Placental pericyte (primary cell): ENCODE results near the gene SORD. TPM values are rescaled to one million over a fixed set of nuclear protein-coding genes. Genes with fewer than 3 reads are reported as not detected.

ENCODE experiments used
- small RNA-seq: library from RNA; depleted of rRNA; stranded (forward); fragments of <200 nt; gene quantifications from one replicate; pipeline ENCODE3, GENCODE V24; 2012; ENCODE audit warnings: low replicate concordance
- total RNA-seq: library from RNA; depleted of rRNA; stranded (reverse); fragments of >200 nt; gene quantifications from 2 replicates; pipeline ENCODE4 v1.2.3, GENCODE V29; 2012

SORD gene
- total RNA-seq: 6.2 and 8.3 TPM in 2 replicates

GRCh38 chr15:45022871-45023658, at the start of gene SORD:
Gene SORD, plus strand, starts transcription at chr15:45023195. Its CDS starts 89 bp downstream, at chr15:45023284.

GRCh38 chr15:45114076-45114750, 91.2 kb downstream of the SORD start, which contains the start of the genes DUOX2 and DUOXA2:
Gene DUOX2, minus strand, starts transcription at chr15:45114172. Its CDS starts 761 bp downstream, at chr15:45113411.
Gene DUOXA2, plus strand, starts transcription at chr15:45114326. Its CDS starts 280 bp downstream, at chr15:45114606.

Small RNA genes within 50 kb of the gene (small RNA-seq; reads per million reads assigned to genes)
- gene RF00019 (not detected), gene RNU1-78P (not detected), gene RNU6-966P (not detected)

Other genes with a start within 250 kb of the SORD start
- gene TERB2, start 66.5 kb upstream of the SORD start, total RNA-seq: not detected in 2 replicates
- not detected in 2 replicates for gene DUOX2, start 91.0 kb downstream of the SORD start, total RNA-seq
- not detected in 2 replicates for gene DUOXA2, start 91.1 kb downstream of the SORD start, total RNA-seq
- not detected in 2 replicates for gene DUOXA1, start 106.7 kb downstream of the SORD start, total RNA-seq
- under 0.01 TPM in 1 of 2 replicates, not detected in the other for gene DUOX1, start 106.8 kb downstream of the SORD start, total RNA-seq
- 0.22 and 0.43 TPM in 2 replicates for gene SHF, start 164.8 kb downstream of the SORD start, total RNA-seq
- not detected in 2 replicates for gene SLC28A2, start 229.0 kb downstream of the SORD start, total RNA-seq